ENCODE measurements around the gene CLEC4E.
"Not testable (repeated sequence)": the region's sequence is repeated elsewhere in the genome, so short reads cannot be mapped to it uniquely, and the experiment has no call there.

Gene CLEC4E
- 1.1 to 31.1 (median 7.7) reads per million in 17 experiments for total RNA-seq

DNA sequence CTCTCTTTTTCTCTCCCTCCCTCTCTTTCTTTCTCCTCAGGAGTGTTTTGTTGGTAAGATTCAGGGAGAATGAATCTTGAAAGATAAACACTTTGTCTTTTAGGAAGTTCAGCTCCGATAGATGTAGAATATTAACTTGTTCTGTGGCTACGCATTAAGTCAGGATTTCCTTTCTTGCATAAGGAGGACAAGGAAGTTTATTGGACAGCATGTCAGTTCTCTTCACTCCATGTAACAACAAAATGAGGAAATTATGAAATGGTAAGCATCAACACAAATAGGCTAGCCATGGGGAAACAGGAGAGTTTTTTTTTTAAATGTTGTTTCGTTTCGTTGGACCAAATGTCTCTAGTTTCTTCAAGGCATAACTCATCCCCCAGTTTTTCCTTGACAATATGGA, at the start of gene CLEC4E:
TSS of gene CLEC4E (minus strand) at position 75 of the 400 bp plus-strand sequence. CDS start 108 bp downstream, outside the sequence.
- peak; percentile 54 to 93 (median 74) for DNase-seq

DNA sequence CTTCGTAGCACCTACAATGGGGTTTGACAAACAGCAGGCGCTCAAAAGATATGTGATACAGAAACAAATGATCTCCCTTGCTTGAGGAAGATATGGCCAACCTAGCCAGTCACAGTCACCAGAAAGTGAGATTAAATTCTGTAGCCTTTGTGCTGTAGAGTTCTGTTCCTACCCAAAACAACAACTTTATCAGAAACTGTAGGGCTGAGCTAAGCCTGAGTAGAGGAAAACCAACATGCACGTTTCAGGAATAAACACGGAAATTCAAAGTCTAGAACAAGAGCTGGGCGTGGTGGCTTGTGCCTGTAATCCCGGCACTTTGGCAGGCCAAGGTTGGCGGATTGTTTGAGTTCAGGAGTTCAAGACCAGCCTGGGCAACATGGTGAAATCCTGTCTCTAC, 49.0 kb upstream of the CLEC4E start:
- no peak for DNase-seq

GRCh38 chr12:8584478-8584877, 43.8 kb upstream of the CLEC4E start:
- DNase-seq: not testable (repeated sequence)

DNA sequence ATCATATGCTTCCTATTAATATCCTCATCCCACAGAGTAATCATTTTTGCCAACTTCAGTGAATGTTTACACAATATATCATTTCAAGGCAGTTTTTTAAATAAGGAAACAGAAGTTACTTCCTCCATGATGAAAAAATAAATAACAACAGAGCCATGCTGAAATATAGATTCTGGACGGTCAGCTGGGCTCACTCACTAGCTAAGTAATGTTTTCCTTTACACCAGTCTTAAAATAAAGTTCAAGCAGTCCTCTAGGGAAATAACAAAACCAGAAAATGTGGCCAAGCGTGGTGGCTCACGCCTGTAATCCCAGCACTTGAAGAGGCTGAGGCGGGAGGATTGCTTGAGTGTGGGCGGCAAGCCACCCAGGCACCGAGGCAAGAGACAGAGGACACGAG, 43.3 kb upstream of the CLEC4E start:
- DNase-seq: peak; percentile 68 to 91 (median 80)

GRCh38 chr12:8581098-8581784, 40.5 kb upstream of the CLEC4E start:
- no peak for DNase-seq

DNA sequence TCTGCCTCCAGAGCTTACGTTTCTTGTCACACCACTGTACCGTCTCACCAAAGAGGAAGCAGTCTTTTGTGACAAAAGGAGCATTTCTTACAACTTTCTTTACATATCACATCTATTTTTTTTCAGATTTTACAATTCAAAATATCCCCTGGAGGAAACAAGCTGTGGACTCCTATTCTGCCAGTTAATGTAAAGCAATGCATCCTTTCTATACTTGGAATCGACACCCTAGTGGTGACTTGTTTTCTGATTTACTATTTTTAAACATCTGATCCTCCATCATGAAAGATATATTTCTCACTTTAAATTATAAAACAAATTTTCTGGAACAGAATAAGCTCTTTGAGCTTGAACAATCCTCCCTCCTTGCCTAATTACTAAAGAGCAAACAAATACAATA, 37.2 kb upstream of the CLEC4E start:
- no peak for DNase-seq

- DNase-seq: peak; percentile 62 to 86 (median 76)
These were observed 31.8 kb upstream of the CLEC4E start for GRCh38 chr12:8572507-8572906.

- DNase-seq: peak in 3 of 4 experiments; percentile 11 to 38 (median 25)
These were observed 25.8 kb upstream of the CLEC4E start for GRCh38 chr12:8566525-8566924.

- peak; percentile 18 to 73 (median 56) for DNase-seq
These were observed 25.3 kb upstream of the CLEC4E start for GRCh38 chr12:8566052-8566451.

GRCh38 chr12:8564656-8565055, 24.0 kb upstream of the CLEC4E start:
- peak in 1 of 4 experiments; percentile 6 for DNase-seq

- no peak for DNase-seq
These were observed 22.7 kb upstream of the CLEC4E start for GRCh38 chr12:8563356-8563755.

DNA sequence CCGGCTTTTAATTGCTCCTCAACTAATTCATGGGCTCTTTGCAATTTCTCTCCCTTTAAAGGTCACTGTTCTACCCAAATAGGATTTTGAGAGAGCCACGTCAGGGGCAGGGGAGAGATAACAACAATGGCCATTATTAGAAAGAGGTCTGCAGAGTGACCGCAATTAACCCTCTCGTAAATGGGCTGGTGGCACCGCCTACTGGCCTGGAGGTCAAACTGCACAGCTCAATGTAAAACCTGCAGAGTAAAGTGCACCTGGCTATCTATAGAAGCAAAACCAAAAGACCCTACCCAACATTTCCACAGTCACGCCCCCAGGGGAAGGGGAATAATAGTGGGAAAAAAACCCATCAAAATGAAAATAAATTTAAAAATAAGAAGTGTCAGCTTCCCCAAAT, 21.6 kb upstream of the CLEC4E start:
- DNase-seq: no peak

GRCh38 chr12:8561011-8561410, 20.3 kb upstream of the CLEC4E start:
- DNase-seq: no peak

DNA sequence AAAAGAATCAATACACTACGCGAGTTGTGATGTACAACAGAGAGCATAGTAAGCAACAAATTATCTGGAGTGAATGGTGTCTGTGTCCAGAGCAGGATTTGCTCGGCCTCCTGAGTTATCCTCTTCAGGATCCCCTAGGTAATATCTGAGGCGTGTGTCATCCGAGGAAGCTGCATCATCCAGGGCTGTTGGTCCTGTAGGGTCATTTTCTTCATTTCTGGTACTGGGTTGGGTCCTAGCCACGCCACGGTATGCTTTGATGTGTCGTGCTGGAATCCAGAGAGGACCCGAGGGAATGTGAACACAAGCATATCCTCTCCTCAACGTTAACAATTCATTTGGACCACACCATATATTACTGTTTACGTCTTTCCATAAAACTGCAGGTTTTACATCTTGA, 19.0 kb upstream of the CLEC4E start:
- DNase-seq: no peak

- DNase-seq: no peak
These were observed 15.9 kb upstream of the CLEC4E start for GRCh38 chr12:8556531-8557097.

DNA sequence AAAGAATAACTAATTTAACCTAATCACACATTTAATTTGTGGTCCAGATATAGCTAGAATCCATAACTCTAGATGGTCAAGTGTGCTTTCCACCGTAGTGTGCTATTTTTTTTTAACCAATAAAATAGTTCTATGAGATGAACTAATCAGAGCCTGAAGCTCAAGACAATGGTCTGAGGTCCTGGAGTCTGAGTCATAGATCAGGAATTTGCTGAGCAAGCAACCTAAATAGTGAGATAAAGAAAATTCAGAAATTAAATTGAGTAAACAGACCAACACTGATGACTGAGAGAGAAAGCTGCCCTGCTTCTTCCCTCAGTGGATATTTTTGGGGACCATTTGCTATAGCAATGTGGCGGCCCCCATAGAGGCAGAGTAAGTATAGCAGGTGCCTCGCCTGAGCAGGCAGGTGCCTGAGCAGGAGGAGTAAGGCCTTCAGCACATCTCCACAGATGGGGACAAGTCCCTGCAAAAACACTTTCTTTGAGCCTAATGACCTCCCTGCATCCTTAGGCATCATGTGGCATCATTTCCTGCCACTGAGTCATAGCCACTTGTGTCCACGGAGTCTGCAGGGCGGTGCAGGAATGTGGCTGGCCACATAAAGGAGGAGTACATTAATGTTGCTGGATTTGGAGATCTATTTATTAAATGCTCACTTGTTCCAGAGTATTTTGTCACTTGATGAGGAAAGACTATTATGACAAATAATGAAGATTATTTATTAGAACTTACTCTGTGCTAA, 13.9 kb upstream of the CLEC4E start:
- peak in 3 of 4 experiments; percentile 9 to 30 (median 20) for DNase-seq

GRCh38 chr12:8553088-8553627, 12.5 kb upstream of the CLEC4E start:
- no peak for DNase-seq

DNA sequence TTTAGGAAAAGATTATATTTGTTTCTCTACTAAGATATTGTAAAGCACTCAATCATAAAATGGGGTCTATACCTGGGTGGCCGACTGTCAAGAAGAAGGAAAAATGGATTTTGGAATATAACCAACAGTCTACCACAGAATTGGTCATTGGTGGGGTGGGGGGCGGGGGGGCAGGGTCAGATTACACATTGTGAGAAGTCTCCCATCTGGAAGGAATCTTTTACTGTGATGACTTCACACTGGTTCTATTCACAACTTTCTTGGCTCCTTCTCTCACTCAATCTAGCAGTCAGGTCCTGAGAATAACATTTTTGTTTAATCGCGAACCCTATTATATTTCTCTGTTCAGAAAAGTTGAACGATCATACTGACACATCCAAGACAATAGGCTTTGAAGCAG, 8.7 kb upstream of the CLEC4E start:
- DNase-seq: no peak

GRCh38 chr12:8548192-8548591, 7.5 kb upstream of the CLEC4E start:
- no peak for DNase-seq

DNA sequence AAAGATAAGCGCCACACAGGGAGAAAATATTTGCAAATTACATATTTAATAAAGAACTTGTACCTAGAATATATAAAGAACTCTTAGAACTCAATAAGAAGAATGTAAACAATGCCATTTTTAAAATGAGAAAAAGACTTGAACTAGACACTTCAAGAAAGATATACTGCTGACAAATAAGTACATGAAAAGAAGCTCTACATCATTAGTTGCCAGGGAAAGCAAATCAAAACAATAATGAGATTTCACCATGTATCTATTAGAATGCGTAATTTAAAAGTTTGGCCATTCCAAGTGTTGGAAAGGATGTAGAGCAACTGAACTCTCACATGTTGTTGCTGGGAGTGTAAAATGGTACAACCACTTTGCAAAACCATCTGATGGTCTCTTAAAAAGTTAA, 6.9 kb upstream of the CLEC4E start:
- no peak for DNase-seq

GRCh38 chr12:8546591-8546990, 5.9 kb upstream of the CLEC4E start:
- DNase-seq: peak in 3 of 4 experiments; percentile 12 to 51 (median 45)

DNA sequence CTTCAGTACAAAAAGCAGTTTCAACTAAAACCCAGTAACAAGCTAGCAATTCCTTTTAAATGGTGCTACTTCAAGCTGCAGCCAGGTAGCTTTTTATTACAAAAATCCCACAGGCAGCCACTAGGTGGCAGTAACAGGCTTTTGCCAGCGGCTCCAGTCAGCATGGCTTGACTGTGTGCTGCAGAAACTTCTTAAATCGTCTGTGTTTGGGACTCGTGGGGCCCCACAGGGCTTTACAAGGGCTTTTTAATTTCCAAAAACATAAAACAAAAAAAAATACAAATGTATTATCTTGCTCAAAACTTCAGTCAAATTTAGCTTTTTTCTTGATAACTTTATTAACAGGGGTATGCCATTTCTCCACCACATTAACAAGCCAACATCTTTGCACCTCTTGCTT, 3.6 kb upstream of the CLEC4E start:
- peak; percentile 84 to 92 (median 88) for DNase-seq

DNA sequence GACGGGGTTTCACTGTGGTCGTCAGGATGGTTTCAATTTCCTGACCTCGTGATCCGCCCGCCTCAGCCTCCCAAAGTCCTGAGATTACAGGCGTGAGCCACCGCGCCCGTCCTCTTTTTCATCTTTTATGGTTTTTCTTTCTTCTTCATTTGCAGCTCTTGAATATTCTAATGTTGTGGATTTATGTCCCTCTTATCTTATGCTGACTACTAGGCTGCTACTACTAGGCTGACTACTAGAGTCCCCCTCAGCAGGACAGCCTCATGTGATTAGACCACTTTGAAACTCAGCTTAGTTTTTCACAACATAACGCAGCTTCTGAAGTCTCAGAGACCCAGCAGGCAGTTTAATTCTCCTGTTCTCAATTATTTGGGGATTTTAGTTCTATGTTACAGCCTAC, 857 bp upstream of the CLEC4E start:
- peak in 1 of 4 experiments; percentile 20 for DNase-seq

All from suppressor macrophage (primary cell).